CD14-positive monocyte (primary cell): ENCODE measurements around the gene PLCB1. TPM values are rescaled to one million over a fixed set of nuclear protein-coding genes. Genes with fewer than 3 reads are reported as not detected.

Source experiments
- DNase-seq, 3 donors: peaks; one replicate each; pipeline ENCODE4 v3.0.0-alpha.2; 2011 to 2022
- H2AFZ ChIP-seq: 2 replicates; pipeline ENCODE4 v1.6.0; 2012; ENCODE audit warnings: mild to moderate bottlenecking, low read depth, low read length, inconsistent platforms; ENCODE audit not compliant: insufficient read depth, poor library complexity, severe bottlenecking
- H3K27ac ChIP-seq, 2 donors: 1 replicate in 1 of 2; 2 replicates in 1 of 2; pipeline ENCODE4 v1.5.1; 2012 to 2013; ENCODE audit warnings: low read length in 2 of 2, control low read depth in 1 of 2, inconsistent platforms in 1 of 2, low read depth in 1 of 2, mild to moderate bottlenecking in 1 of 2
- H3K27me3 ChIP-seq, 2 donors: one replicate each; pipeline versions ENCODE4 v1.6.0 to v1.6.1; 2011 to 2013; ENCODE audit warnings: low read length in 2 of 2; ENCODE audit not compliant: control insufficient read depth in 2 of 2, insufficient read depth in 2 of 2
- H3K36me3 ChIP-seq, 2 donors: replicated peaks in 1 of 2; 1 replicate in 1 of 2; 2 replicates in 1 of 2; pipeline versions ENCODE4 v1.5.1 to v1.6.1; 2012 to 2013; ENCODE audit warnings: low read length in 2 of 2, control low read depth in 1 of 2, inconsistent platforms in 1 of 2, mild to moderate bottlenecking in 1 of 2; ENCODE audit not compliant: insufficient read depth in 2 of 2, control insufficient read depth in 1 of 2
- H3K4me1 ChIP-seq, 2 donors: 1 replicate in 1 of 2; 2 replicates in 1 of 2; pipeline versions ENCODE4 v1.5.1 to v1.6.1; 2012 to 2013; ENCODE audit warnings: low read length in 2 of 2, control low read depth in 1 of 2, inconsistent platforms in 1 of 2, mild to moderate bottlenecking in 1 of 2, moderate library complexity in 1 of 2; ENCODE audit not compliant: insufficient read depth in 2 of 2, control insufficient read depth in 1 of 2
- H3K4me2 ChIP-seq: replicated peaks from 2 replicates; pipeline ENCODE3; 2012; ENCODE audit warnings: low read length, moderate library complexity, mild to moderate bottlenecking; ENCODE audit not compliant: poor library complexity, severe bottlenecking; ENCODE audit errors: extremely low read depth
- H3K4me3 ChIP-seq, 3 experiments: fragments of 200-600 bp in 1 of 3; sonication (generic) in 1 of 3; replicated peaks in 1 of 3; 1 replicate in 2 of 3; 2 replicates in 1 of 3; pipeline ENCODE4 v1.5.1; 2011 to 2013; ENCODE audit warnings: low read length in 3 of 3, mild to moderate bottlenecking in 3 of 3, control low read depth in 2 of 3, low read depth in 2 of 3, inconsistent platforms in 1 of 3, moderate library complexity in 1 of 3
- H3K79me2 ChIP-seq: 2 replicates; pipeline ENCODE4 v1.6.0; 2012; ENCODE audit warnings: mild to moderate bottlenecking, control low read depth, inconsistent platforms, low read length, moderate library complexity; ENCODE audit not compliant: insufficient read depth
- H3K9ac ChIP-seq: 2 replicates; pipeline ENCODE4 v1.6.0; 2017; ENCODE audit warnings: low read length, mild to moderate bottlenecking; ENCODE audit not compliant: insufficient read depth, poor library complexity, severe bottlenecking
- H3K9me3 ChIP-seq, 2 donors: replicated peaks in 1 of 2; 1 replicate in 1 of 2; 2 replicates in 1 of 2; pipeline versions ENCODE4 v1.5.1 to v1.6.1; 2012 to 2013; ENCODE audit warnings: low read length in 2 of 2, control low read depth in 1 of 2; ENCODE audit not compliant: control insufficient read depth in 1 of 2, insufficient read depth in 1 of 2
- H4K20me1 ChIP-seq: 2 replicates; pipeline ENCODE4 v1.6.0; 2012; ENCODE audit warnings: mild to moderate bottlenecking, low read length, control low read depth, moderate library complexity; ENCODE audit not compliant: insufficient read depth
- H3K27ac Mint-ChIP-seq, 7 donors: one replicate each; pipeline ENCODE4 v1.8.0; 2020; ENCODE audit warnings: mild to moderate bottlenecking in 7 of 7, mixed read lengths in 7 of 7, moderate library complexity in 6 of 7, inconsistent platforms in 2 of 7
- H3K27me3 Mint-ChIP-seq, 3 donors: one replicate each; pipeline ENCODE4 v1.8.0; 2021 to 2022; ENCODE audit warnings: low read depth in 3 of 3, mild to moderate bottlenecking in 3 of 3, mixed read lengths in 3 of 3, moderate library complexity in 3 of 3, inconsistent platforms in 1 of 3
- H3K36me3 Mint-ChIP-seq, 2 donors: one replicate each; pipeline ENCODE4 v1.8.0; 2020; ENCODE audit warnings: mixed read lengths in 2 of 2, inconsistent platforms in 1 of 2, mild to moderate bottlenecking in 1 of 2
- H3K4me1 Mint-ChIP-seq: one replicate; pipeline ENCODE4 v1.8.0; 2020; ENCODE audit warnings: mild to moderate bottlenecking, mixed read lengths
- H3K4me3 Mint-ChIP-seq, 2 donors: one replicate each; pipeline ENCODE4 v1.8.0; 2020; ENCODE audit warnings: mild to moderate bottlenecking in 2 of 2, mixed read lengths in 2 of 2, moderate library complexity in 1 of 2
- H3K9me3 Mint-ChIP-seq, 7 donors: one replicate each; pipeline ENCODE4 v1.8.0; 2020 to 2022; ENCODE audit warnings: mixed read lengths in 7 of 7, mild to moderate bottlenecking in 6 of 7, moderate library complexity in 6 of 7, inconsistent platforms in 2 of 7
- CTCF ChIP-seq: fragments of 200-600 bp; IDR thresholded peaks from one replicate; pipeline ENCODE4 v1.8.0; 2022; ENCODE audit warnings: antibody characterized with exemption, mild to moderate bottlenecking
- WGBS: methylation state at CpG from one replicate; pipeline ENCODE4 v1.1.5; 2013; ENCODE audit warnings: missing lambda C conversion rate; ENCODE audit not compliant: insufficient coverage; 5-methylcytosine and 5-hydroxymethylcytosine counted together
- intact Hi-C, 2 donors: fragments of 100-400 bp; cut with micrococcal nuclease; formaldehyde crosslinking; loops; one replicate each; pipeline versions ENCODE4 v1.15.0 to v1.15.1; 2023
- polyA plus RNA-seq, 3 donors: library from polyadenylated mRNA; depleted of rRNA in 1 of 3; unstranded in 2 of 3; stranded (reverse) in 1 of 3; fragments of 300-500 nt in 2 of 3; fragments of >200 nt in 1 of 3; fragmentation: Illumina TruSeq in 2 of 3; gene quantifications; 1 replicate in 2 of 3; 2 replicates in 1 of 3; pipeline ENCODE4 v1.2.3, GENCODE V29; 2012 to 2021

The PLCB1 gene
- polyA plus RNA-seq, 3 donors: 8.6 to 16.4 (median 13.2) TPM

DNA sequence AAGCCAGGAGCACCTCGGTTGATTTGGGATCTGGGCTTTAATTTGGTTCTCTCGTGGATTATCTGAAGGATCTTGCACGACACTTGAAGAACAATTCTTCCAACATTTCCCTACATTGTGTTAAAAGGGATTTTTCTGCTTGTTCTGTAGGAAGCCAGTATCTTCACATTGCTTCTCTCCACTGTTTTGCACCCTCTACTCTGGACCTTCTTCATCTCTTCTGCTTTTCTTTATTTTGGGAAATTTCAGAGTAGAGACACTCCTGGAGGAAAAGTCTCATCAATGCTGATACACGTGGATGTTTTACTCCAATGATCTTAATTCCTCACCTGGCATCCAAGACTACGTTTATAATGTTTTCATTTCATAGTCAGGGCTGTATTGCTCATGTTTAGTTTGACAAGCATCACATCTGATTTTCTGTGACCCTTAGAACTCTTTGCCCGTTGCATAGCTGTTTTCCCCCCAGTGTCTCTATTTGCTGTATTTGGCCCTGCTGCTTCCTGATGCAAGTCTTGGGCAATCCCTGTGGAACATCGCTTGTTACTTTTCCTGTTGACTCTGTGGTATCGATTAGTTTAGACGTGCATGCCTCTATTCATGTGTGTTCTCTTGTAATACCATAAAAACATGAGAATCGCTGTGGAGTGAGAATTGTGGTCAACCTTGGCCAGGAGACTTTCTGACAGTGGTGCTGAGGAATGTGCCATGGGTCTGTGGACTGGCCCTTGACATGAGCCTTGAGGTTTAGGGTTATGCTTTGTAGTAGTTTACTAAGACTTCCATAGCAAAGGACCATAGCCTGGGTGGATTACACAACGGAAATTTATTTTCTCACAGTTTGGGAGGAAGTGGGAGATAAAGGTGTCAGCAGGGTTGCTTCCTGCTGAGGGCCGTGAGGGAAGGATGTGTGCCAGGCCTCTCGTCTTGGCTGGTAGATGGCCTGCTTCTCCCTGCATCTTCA, 12.5 kb downstream of the PLCB1 start:
- Histone ChIP-seq H3K36me3 (peaks cover 0 to 6% of the 10 kb centered on the region in 2 donors), H3K27ac (no peak overlapping the region), H3K4me3 (no peak overlapping the region), H3K4me2 (no peak overlapping the region), H3K79me2 (peaks cover 91% of the 10 kb centered on the region), H2AFZ (no peak overlapping the region), H3K9ac (no peak overlapping the region), H3K4me1 (peaks cover 16 to 17% of the 10 kb centered on the region in 2 donors), H3K9me3 (no peaks in the 10 kb centered on the region), H3K27me3 (no peaks in the 10 kb centered on the region), H4K20me1 (peaks cover 91% of the 10 kb centered on the region)
- Mint-ChIP-seq H3K9me3 (no peaks in the 10 kb centered on the region), H3K36me3 (peaks cover 9 to 16% of the 10 kb centered on the region in 2 donors), H3K27me3 (no peaks in the 10 kb centered on the region), H3K4me1 (peaks cover 31% of the 10 kb centered on the region), H3K4me3 (peak overlapping the region in 1 of 2 donors; percentile 18), H3K27ac (peak overlapping the region in 4 of 7 donors; percentile 1 to 72 (median 34))
- no peak for TF ChIP-seq CTCF
- 11% methylated on average over 7 of the region's 13 CpGs for WGBS
- intact Hi-C loops: no loop called here
- peak in 1 of 3 donors; percentile 22 for DNase-seq

DNA sequence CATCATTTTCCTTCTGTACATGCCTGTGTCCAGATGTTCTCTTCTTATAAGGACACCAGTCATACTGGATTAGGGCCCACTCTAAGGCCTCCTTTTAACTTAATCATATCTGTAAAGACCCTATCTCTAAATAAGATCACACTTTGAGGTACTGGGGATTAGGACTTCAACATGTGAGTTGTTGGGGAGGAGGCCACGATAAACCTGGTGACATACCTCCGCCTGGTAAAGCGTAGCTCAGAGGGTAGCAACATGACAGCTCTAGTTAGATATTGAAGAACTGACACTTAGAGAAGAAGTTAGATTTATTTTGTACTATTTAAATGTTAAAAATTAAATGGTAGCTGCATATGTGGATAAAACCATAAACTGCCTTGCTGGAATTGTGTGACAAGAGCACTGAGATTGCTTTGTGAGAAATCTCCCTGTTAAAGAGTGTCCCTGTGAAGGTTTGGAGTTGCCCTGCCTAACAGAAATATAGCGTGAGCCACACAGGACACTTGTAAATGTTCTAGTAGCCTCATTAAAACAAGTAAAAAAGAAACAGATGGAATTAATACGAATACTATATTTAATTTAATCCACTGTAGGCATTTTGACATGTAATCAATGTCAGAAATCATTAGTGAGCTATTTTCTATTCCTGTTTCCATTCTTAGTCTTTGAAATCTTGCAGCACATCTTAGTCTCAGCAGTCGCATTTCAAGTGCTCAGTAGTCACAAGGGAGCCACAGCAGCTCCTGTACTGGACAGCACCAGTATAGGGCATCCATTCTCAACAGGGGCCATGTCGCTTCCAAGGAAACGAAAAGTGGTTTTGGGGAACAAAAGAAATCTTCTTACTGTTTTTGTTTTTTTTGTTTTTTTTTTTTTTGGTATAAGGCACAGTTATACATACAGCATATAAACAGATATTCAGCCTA, 13.4 kb downstream of the PLCB1 start:
- no peak overlapping the region for H3K4me3 ChIP-seq
- H3K27me3 ChIP-seq: no peaks in the 10 kb centered on the region
- 40% methylated on average over 2 of the region's 8 CpGs for WGBS
- no peak for DNase-seq
- no peak overlapping the region for H3K4me2 ChIP-seq
- peaks cover 16 to 17% of the 10 kb centered on the region in 2 donors for H3K4me1 ChIP-seq
- peaks cover 84% of the 10 kb centered on the region for H3K79me2 ChIP-seq
- intact Hi-C loops: no loop called here
- peaks cover 7 to 20% of the 10 kb centered on the region in 2 donors for H3K36me3 Mint-ChIP-seq
- peaks cover 85% of the 10 kb centered on the region for H4K20me1 ChIP-seq
- H3K27ac ChIP-seq: no peak overlapping the region
- no peaks in the 10 kb centered on the region for H3K27me3 Mint-ChIP-seq
- peak overlapping the region in 4 of 7 donors; percentile 46 to 72 (median 69) for H3K27ac Mint-ChIP-seq
- no peak overlapping the region for H3K4me3 Mint-ChIP-seq
- H2AFZ ChIP-seq: no peak overlapping the region
- peaks cover 0 to 6% of the 10 kb centered on the region in 2 donors for H3K36me3 ChIP-seq
- H3K9me3 Mint-ChIP-seq: no peaks in the 10 kb centered on the region
- no peaks in the 10 kb centered on the region for H3K9me3 ChIP-seq
- TF ChIP-seq CTCF: no peak
- H3K9ac ChIP-seq: no peak overlapping the region
- H3K4me1 Mint-ChIP-seq: peaks cover 31% of the 10 kb centered on the region
